GM18517 (cell line): Measurements from ENCODE around the gene FRMD4A.
"Not testable (repeated sequence)": the region's sequence is repeated elsewhere in the genome, so short reads cannot be mapped to it uniquely, and the experiment has no call there.

Source experiments
- ATAC-seq: cut with Tn5 transposase; IDR thresholded peaks from one replicate; pipeline ENCODE4 v1.9.1; 2021; ENCODE audit warnings: mild to moderate bottlenecking, moderate library complexity; ENCODE audit not compliant: unreplicated experiment

The FRMD4A gene

GRCh38 chr10:13774303-13774893 is 556.3 kb downstream of the FRMD4A start:
- no peak for ATAC-seq

- ATAC-seq: no peak
These were observed 557.1 kb downstream of the FRMD4A start for GRCh38 chr10:13773496-13774170.

GRCh38 chr10:13773043-13773442 is 557.7 kb downstream of the FRMD4A start:
- no peak for ATAC-seq

GRCh38 chr10:13771992-13772391 is 558.7 kb downstream of the FRMD4A start:
- no peak for ATAC-seq

GRCh38 chr10:13770760-13771493 is 559.8 kb downstream of the FRMD4A start:
- no peak for ATAC-seq

GRCh38 chr10:13769946-13770345 is 560.8 kb downstream of the FRMD4A start:
- no peak for ATAC-seq

- no peak for ATAC-seq
These were observed 563.0 kb downstream of the FRMD4A start for GRCh38 chr10:13767676-13768178.

- ATAC-seq: not testable (repeated sequence)
These were observed 563.6 kb downstream of the FRMD4A start for GRCh38 chr10:13767148-13767547.

- ATAC-seq: no peak
These were observed 564.9 kb downstream of the FRMD4A start for GRCh38 chr10:13765641-13766341.

- ATAC-seq: no peak
These were observed 569.1 kb downstream of the FRMD4A start for GRCh38 chr10:13761490-13762091.

- no peak for ATAC-seq
These were observed 571.6 kb downstream of the FRMD4A start for GRCh38 chr10:13759168-13759567.

GRCh38 chr10:13758756-13759155 is 572.0 kb downstream of the FRMD4A start:
- ATAC-seq: no peak

- ATAC-seq: no peak
These were observed 572.4 kb downstream of the FRMD4A start for GRCh38 chr10:13758312-13758711.

- no peak for ATAC-seq
These were observed 576.4 kb downstream of the FRMD4A start for GRCh38 chr10:13754277-13754676.

GRCh38 chr10:13751191-13751764 is 579.4 kb downstream of the FRMD4A start:
- no peak for ATAC-seq

GRCh38 chr10:13750299-13751190 is 580.2 kb downstream of the FRMD4A start:
- no peak for ATAC-seq

- no peak for ATAC-seq
These were observed 585.5 kb downstream of the FRMD4A start for GRCh38 chr10:13745271-13745670.

GRCh38 chr10:13743963-13744362 is 586.8 kb downstream of the FRMD4A start:
- no peak for ATAC-seq

GRCh38 chr10:13743101-13743693 is 587.5 kb downstream of the FRMD4A start:
- ATAC-seq: peak; percentile 57
